ENCODE measurements around the gene LTA.

The LTA gene

DNA sequence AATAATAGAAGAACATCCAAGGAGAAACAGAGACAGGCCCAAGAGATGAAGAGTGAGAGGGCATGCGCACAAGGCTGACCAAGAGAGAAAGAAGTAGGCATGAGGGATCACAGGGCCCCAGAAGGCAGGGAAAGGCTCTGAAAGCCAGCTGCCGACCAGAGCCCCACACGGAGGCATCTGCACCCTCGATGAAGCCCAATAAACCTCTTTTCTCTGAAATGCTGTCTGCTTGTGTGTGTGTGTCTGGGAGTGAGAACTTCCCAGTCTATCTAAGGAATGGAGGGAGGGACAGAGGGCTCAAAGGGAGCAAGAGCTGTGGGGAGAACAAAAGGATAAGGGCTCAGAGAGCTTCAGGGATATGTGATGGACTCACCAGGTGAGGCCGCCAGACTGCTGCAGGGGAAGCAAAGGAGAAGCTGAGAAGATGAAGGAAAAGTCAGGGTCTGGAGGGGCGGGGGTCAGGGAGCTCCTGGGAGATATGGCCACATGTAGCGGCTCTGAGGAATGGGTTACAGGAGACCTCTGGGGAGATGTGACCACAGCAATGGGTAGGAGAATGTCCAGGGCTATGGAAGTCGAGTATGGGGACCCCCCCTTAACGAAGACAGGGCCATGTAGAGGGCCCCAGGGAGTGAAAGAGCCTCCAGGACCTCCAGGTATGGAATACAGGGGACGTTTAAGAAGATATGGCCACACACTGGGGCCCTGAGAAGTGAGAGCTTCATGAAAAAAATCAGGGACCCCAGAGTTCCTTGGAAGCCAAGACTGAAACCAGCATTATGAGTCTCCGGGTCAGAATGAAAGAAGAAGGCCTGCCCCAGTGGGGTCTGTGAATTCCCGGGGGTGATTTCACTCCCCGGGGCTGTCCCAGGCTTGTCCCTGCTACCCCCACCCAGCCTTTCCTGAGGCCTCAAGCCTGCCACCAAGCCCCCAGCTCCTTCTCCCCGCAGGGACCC lies 2.3 kb downstream of the LTA start:
- DNase-seq: no peak

DNA sequence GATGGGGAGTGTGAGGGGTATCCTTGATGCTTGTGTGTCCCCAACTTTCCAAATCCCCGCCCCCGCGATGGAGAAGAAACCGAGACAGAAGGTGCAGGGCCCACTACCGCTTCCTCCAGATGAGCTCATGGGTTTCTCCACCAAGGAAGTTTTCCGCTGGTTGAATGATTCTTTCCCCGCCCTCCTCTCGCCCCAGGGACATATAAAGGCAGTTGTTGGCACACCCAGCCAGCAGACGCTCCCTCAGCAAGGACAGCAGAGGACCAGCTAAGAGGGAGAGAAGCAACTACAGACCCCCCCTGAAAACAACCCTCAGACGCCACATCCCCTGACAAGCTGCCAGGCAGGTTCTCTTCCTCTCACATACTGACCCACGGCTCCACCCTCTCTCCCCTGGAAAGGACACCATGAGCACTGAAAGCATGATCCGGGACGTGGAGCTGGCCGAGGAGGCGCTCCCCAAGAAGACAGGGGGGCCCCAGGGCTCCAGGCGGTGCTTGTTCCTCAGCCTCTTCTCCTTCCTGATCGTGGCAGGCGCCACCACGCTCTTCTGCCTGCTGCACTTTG lies 3.3 kb downstream of the LTA start, which contains the start of gene TNF:
Gene TNF (plus strand): TSS at position 231 of the 567 bp plus-strand sequence. CDS start 177 bp downstream, at position 408.
- DNase-seq: peak; percentile 92

- DNase-seq: no peak
These were observed 4.0 kb downstream of the LTA start for GRCh38 chr6:31575952-31576685.

DNA sequence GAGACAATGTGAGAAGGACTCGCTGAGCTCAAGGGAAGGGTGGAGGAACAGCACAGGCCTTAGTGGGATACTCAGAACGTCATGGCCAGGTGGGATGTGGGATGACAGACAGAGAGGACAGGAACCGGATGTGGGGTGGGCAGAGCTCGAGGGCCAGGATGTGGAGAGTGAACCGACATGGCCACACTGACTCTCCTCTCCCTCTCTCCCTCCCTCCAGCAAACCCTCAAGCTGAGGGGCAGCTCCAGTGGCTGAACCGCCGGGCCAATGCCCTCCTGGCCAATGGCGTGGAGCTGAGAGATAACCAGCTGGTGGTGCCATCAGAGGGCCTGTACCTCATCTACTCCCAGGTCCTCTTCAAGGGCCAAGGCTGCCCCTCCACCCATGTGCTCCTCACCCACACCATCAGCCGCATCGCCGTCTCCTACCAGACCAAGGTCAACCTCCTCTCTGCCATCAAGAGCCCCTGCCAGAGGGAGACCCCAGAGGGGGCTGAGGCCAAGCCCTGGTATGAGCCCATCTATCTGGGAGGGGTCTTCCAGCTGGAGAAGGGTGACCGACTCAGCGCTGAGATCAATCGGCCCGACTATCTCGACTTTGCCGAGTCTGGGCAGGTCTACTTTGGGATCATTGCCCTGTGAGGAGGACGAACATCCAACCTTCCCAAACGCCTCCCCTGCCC lies 4.9 kb downstream of the LTA start:
- no peak for DNase-seq

DNA sequence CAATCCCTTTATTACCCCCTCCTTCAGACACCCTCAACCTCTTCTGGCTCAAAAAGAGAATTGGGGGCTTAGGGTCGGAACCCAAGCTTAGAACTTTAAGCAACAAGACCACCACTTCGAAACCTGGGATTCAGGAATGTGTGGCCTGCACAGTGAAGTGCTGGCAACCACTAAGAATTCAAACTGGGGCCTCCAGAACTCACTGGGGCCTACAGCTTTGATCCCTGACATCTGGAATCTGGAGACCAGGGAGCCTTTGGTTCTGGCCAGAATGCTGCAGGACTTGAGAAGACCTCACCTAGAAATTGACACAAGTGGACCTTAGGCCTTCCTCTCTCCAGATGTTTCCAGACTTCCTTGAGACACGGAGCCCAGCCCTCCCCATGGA lies 5.5 kb downstream of the LTA start:
- DNase-seq: no peak

- no peak for DNase-seq
These were observed 6.4 kb downstream of the LTA start for GRCh38 chr6:31578184-31579118.

DNA sequence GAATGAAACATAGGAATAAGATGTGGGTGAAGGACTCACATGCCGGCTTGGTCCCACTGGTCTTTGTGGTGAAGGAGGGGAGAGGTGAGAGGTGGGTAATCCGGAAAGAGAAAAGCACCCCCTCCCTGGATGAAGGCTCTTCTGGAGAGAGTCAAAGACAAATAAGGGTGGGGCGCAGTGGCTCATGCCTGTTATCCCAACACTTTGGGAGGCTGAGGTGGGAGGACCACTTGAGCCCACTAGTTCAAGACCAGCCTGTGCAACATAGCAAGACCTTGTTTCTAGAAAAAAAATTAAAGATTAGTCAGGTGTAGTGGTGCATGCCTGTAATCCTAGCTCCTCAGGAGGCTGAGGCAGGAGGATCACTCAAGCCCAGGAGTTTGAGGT lies 7.0 kb downstream of the LTA start:
- DNase-seq: no peak

DNA sequence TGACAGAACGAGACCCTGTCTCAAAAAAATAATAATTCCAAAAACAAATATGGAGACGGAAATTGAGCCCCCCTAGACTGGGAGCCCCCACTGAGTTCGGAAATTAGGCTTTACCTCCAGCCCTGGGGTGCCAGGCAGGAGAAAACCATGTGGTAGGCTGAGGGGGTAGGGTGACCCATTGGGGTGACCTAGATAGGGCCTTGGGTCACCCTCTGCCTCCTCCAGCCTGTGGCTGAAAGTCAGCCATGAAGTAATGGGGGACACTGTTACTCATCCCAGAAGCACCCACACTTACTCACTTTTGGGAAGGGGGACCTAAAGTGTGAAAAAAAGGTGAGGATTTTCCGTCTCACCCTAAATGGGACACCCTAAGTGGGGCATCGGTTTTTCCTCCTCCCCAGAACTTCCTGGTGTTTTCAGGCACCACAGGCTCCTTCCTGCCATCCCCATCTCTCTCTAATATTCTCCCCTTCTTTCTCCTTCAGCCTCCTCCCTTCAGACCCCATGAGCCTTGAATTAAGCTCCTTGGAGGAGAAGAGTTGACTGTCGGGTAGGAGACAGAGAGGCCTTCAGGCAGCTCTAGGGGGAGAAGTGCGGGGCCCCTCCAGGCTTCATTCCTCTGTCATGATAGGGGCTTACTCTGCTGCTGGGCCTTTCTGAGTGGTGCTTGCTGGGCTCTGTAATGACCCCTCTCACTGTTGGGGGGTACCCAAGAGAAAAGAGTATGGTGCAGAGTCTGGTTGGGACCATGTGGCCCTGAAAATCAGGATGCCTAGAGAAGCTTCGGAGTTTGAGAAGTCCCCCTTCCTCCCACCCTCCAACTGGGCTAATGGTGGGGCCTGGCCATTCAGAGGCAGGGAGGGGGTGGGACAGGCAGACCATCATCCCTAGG lies 7.7 kb downstream of the LTA start:
- no peak for DNase-seq

DNA sequence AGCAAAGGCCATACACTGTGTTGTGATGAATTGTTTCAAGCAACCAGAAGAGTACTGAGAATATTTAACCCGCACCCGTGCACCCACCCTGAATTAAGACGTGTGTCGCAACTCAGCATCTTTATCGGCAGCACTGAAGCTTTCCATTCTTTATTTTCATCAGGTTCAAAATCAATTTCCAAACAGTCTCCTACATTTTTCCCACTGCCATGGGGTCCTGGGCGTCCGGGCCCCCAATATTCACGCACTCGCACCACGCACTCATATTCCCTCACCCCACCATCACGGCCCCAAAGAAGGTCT lies 8.3 kb downstream of the LTA start:
- DNase-seq: no peak

GRCh38 chr6:31580807-31581433 lies 8.8 kb downstream of the LTA start:
- DNase-seq: peak; percentile 75

DNA sequence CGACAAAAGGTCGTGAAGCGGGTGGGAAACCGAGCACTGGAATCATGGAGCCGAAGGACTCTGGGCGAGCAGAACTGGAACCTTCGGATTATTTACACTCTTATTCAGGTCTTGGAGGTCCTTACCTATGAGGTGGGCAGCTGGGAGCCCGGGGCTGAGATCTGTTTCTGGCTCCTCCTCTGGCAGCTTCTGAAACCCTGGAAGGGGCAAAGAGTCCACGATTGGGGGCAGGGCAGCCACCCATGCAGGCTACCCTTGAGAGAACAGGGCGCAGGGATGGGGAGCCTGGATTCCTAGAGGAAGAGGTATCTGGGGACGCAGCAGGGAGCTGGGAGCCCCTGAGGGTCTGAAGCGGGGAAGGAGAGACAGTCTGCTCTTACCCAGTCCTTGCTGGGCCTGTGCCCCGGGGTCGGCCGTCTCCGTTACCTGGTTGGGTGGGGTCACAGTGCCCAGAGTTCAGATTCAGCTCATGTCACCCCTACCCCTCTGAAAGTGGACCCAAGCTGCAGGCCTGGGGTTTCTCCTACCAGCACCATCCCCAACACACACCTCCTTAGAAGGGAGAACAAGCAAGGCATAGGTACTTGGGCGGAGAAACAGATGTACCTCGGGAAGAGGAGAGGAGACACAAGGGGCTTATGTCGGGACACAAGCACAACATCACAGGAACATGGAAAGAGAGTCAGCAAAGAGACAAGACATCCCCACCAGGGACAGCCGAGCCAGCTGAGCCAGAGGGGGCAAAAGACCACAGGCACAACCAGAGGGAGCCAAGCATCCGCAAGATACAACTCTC lies 9.5 kb downstream of the LTA start:
- no peak for DNase-seq

DNA sequence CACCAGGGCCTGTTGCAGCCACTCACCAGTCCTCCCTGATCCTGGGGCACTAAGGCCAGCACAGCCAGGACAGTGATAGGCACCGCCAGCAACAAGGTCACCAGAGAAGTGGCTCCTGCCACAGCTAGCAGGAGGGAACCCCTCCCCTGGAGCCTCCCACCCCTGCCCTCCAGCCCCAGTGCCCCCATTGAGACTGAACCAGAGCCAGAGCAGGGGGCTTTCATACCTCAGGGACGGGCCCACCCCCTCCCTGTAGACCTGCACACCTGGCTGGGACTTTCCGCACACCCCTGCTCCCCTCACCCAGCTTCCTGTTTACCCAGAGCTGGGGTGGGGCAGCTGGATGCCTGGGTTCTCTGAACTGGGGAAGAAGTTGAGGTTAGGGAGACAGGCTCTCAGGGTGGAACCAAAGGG lies 10.1 kb downstream of the LTA start, which contains the start of gene LTB:
Gene LTB (minus strand): TSS at position 195 of the 414 bp plus-strand sequence. CDS start 7 bp downstream, at position 188.
- no peak for DNase-seq

DNA sequence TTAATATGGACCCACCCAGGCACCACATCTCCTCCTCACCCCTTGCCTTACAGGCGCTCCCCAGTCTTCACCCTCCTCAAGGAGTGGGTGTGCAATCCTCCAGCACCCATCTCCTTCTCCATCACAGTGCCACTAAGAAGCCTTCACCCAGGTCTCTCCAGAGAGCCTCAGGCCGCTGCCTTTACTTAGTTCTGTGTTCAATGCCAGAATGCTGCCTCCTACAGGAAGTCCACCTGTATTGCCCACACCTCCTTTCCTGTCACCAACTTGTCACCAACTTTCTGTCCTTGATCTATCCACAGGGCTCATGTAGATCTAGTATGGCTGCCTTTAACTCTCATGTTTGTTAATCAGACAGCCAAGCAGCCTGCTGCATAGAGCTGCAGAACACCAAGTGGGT lies 13.4 kb downstream of the LTA start:
- DNase-seq: peak; percentile 74

- peak; percentile 93 for DNase-seq
These were observed 13.9 kb downstream of the LTA start, which contains the start of gene LST1 for GRCh38 chr6:31586008-31586407. Gene LST1 (plus strand): TSS chr6:31586277. CDS start chr6:31587300, 1,023 bp downstream.

GRCh38 chr6:31586599-31587281 lies 14.7 kb downstream of the LTA start:
- DNase-seq: peak; percentile 95

DNA sequence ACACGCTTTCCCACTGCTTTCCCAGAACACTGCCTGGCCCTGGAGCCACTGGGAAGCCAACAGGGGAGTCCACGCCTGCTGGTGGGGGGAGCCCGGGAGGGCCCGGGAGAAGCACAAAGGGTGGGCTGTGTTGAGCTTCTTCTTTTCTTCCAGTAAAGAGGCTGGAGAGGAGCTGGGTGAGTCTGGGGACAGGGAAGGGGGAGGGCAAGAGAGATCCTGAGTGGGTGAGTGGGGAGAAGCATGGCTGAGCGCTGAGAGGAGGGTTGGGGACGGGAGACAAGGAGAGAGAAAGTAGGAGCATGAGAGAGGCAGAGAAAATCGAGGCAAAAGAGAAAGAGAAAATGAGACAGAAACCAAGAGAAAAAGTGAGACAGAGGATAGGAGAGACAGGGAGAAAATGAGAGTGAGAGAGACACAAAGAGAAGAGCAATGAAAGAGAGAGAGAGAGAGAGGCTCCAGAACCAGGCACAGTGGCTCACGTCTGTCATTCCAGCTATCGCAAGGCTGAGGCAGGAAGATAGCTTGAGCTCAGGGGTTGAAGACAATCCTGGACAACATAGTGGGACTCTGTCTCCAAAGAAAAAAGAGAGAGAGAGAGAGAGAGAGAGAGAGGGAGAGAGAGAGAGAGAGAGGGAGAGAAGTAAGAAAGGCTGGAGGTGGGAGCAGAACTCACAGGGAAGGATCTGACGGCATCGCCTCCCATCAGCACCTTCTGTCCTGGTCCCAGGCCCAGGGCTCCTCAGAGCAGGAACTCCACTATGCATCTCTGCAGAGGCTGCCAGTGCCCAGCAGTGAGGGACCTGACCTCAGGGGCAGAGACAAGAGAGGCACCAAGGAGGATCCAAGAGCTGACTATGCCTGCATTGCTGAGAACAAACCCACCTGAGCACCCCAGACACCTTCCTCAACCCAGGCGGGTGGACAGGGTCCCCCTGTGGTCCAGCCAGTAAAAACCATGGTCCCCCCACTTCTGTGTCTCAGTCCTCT lies 16.0 kb downstream of the LTA start:
- no peak for DNase-seq

DNA sequence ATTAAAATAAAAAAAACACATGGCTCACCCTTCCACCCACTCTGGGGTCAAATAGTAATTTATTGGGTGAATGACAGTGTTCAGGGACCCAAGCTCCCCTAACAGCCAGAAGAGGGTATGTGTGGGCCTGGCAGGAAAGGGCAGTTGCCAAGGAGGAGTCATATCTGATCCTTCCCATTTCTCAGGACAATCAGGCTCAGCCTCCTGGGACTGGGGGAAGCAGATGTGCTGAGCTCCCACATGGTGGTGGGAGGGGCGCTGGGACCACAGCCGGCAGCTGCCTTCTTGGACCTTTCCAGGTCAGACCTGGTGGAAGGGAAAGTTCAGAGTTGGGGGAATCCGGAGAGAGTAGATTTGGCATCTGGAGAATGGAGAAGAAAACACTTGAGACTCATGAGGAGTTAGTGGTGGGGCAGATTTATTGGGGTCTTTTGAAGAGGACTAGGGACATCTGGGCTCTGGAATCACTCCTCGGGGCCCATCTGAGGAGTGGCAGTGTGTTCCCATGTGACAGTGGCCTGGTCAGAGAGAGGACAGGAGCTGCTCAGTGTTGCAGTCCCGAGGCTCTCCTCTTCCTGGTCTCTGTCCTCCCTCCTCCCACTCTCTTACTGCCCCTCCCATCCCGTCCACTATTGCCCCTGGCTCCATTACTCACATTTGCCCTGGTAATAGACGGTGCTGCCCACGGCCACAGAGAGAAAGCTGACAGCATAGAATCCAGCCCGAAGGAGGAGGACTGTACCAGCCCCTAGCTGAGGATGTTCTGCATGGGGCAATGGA lies 17.0 kb downstream of the LTA start:
- DNase-seq: no peak

Measured in MV-4-11 (cell line).